Hindlimb muscle (tissue), 1 donor: ENCODE results near the gene SMYD4. TPM values are rescaled to one million over a fixed set of nuclear protein-coding genes. Genes with fewer than 3 reads are reported as not detected.

ENCODE experiments used
- DNase-seq: peaks from one replicate; pipeline ENCODE4 v3.0.0-alpha.2; 2013
- polyA plus RNA-seq: library from polyadenylated mRNA; unstranded; fragments of 120-200 nt; gene quantifications from one replicate; pipeline ENCODE4 v1.2.1, GENCODE V29; 2013; ENCODE audit not compliant: insufficient read length

Gene SMYD4
- polyA plus RNA-seq, 1 donor: 10.4 TPM

DNA sequence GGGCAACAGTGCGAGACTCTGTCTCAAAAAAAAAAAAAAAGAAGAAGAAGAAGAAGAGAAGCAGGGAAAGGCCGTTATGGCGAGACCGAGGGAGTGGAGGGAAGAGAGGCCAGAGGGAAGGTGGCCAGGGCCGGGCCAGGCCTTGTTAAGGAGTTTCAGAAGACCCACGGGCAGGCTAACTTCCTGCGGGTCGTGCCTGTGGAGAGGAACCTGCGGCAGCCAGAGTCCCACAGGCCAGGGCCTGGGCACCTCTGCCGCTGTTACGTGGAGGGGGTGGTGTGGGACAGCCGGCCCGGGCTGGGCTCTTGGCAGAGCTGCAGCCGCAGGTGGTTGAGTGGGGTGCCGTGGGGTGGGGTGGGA is 99.8 kb downstream of the SMYD4 start:
- DNase-seq: no peak

Other genes starting within 250 kb of the SMYD4 start
- 7.8 TPM for gene SLC43A2, start 201.1 kb downstream of the SMYD4 start, polyA plus RNA-seq
- 9.7 TPM for gene SCARF1, start 184.2 kb downstream of the SMYD4 start, polyA plus RNA-seq
- gene RILP, start 180.0 kb downstream of the SMYD4 start, polyA plus RNA-seq: 5.4 TPM
- gene PRPF8, start 145.0 kb downstream of the SMYD4 start, polyA plus RNA-seq: 200 TPM
- 5.5 TPM for gene TLCD2, start 119.5 kb downstream of the SMYD4 start, polyA plus RNA-seq
- gene WDR81, start 105.2 kb downstream of the SMYD4 start, polyA plus RNA-seq: 21.4 TPM
- 1.7 TPM for gene SERPINF2, start 87.0 kb downstream of the SMYD4 start, polyA plus RNA-seq
- 360 TPM for gene SERPINF1, start 67.8 kb downstream of the SMYD4 start, polyA plus RNA-seq
- gene RPA1, start 103 bp upstream of the SMYD4 start, polyA plus RNA-seq: 40.3 TPM
- gene RTN4RL1, start 195.4 kb upstream of the SMYD4 start, polyA plus RNA-seq: 2.9 TPM
- gene DPH1, start 200.3 kb upstream of the SMYD4 start, polyA plus RNA-seq: 40.0 TPM
- 12.6 TPM for gene OVCA2, start 212.1 kb upstream of the SMYD4 start, polyA plus RNA-seq
- gene HIC1, start 225.2 kb upstream of the SMYD4 start, polyA plus RNA-seq: 33.7 TPM